ENCODE measurements around the gene MAD1L1. TPM values are rescaled to one million over a fixed set of nuclear protein-coding genes. Genes with fewer than 3 reads are reported as not detected.

MAD1L1 gene
- total RNA-seq, 4 donors from 2014 or later, result 22.3 to 56.6 (median 35.0) TPM

DNA sequence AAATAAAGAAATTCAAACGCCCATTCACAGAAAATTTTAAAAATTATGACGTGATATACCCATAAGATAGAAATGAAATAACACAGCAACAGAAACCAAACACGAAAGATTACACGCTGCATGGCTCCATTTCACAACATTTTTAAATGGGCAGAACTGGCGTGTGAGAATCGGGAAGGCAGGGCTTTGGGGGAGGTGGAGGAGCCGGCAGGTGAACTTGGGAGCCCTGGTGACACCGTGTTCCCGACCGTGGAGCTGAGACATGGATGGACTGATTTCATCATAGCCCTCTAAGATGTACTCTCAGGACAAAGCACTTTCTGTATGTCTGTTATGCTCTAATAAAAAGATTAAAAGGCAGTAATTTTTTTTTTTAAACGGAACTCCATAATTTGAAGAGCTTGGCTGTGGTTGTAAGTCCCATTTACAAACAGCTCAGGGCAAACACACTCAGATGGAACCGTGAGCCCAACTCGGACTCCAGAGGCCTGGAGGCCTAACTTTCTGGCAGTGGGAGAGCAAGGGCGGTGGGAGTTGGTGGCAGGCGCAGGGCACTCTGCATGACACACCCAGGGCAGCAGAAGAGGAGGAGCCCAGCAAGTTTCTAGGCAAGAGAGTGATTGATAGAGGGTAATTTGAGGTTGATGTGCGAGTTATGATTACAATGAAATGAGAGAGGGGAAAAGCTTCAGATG, 203.4 kb downstream of the MAD1L1 start:
- no peak for ATAC-seq
- no peaks in the 10 kb centered on the region for H3K27me3 ChIP-seq
- H3K4me3 ChIP-seq, result no peak overlapping the region
- TF ChIP-seq POLR2AphosphoS5 (IDR thresholded peaks at IDR 0.05), result no peak
- TF ChIP-seq, protein P1, sequence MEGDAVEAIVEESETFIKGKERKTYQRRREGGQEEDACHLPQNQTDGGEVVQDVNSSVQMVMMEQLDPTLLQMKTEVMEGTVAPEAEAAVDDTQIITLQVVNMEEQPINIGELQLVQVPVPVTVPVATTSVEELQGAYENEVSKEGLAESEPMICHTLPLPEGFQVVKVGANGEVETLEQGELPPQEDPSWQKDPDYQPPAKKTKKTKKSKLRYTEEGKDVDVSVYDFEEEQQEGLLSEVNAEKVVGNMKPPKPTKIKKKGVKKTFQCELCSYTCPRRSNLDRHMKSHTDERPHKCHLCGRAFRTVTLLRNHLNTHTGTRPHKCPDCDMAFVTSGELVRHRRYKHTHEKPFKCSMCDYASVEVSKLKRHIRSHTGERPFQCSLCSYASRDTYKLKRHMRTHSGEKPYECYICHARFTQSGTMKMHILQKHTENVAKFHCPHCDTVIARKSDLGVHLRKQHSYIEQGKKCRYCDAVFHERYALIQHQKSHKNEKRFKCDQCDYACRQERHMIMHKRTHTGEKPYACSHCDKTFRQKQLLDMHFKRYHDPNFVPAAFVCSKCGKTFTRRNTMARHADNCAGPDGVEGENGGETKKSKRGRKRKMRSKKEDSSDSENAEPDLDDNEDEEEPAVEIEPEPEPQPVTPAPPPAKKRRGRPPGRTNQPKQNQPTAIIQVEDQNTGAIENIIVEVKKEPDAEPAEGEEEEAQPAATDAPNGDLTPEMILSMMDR (IDR thresholded peaks at IDR 0.05), result no peak
- no peak for TF ChIP-seq POLR2A (IDR thresholded peaks at IDR 0.05)
- TF ChIP-seq EP300 (IDR thresholded peaks at IDR 0.05), result no peak
- 91 to 92% methylated on average over 11 to 16 of the region's 16 CpGs for WGBS, 2 donors (ENCODE audit: low coverage in 1 of 2)
- H3K27ac ChIP-seq, result no peak overlapping the region
- peaks cover 0 to 33% (median 0%) of the 10 kb centered on the region in 3 donors for H3K9me3 ChIP-seq
- H3K4me1 ChIP-seq, result peaks cover 0 to 9% (median 0%) of the 10 kb centered on the region in 3 donors
- no peaks in the 10 kb centered on the region for H3K36me3 ChIP-seq

DNA sequence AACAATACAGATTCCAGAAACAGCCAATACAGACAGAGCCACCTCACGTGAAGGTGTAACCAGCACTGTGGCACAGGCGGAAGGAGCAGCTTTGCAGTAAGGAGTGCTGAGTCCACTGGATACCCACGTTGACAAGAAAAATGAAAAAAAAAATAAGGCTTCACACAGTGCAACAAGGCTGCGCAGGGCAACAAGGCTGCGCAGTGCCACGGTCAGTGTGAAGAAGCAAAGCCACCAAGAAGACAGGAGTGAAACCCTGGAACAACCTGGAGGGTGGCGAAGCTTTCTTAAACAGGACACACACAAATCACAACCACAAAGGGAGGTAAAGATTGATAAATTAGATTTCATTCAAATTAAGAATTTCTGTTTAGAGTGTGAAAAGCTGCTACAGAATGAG, 204.0 kb downstream of the MAD1L1 start:
- H3K27ac ChIP-seq, result no peak overlapping the region
- TF ChIP-seq POLR2AphosphoS5 (IDR thresholded peaks at IDR 0.05) (no peak), POLR2A (IDR thresholded peaks at IDR 0.05) (no peak), EP300 (IDR thresholded peaks at IDR 0.05) (no peak)
- TF ChIP-seq, protein P1 (IDR thresholded peaks at IDR 0.05), result no peak
- no peak overlapping the region for H3K4me3 ChIP-seq
- 96 to 100% methylated on average over 2 to 7 of the region's 7 CpGs for WGBS, 2 donors (ENCODE audit: low coverage in 1 of 2)
- H3K27me3 ChIP-seq, result no peaks in the 10 kb centered on the region
- peaks cover 0 to 9% (median 0%) of the 10 kb centered on the region in 3 donors for H3K4me1 ChIP-seq
- H3K36me3 ChIP-seq, result no peaks in the 10 kb centered on the region
- no peak for ATAC-seq
- peaks cover 0 to 39% (median 0%) of the 10 kb centered on the region in 3 donors for H3K9me3 ChIP-seq

DNA sequence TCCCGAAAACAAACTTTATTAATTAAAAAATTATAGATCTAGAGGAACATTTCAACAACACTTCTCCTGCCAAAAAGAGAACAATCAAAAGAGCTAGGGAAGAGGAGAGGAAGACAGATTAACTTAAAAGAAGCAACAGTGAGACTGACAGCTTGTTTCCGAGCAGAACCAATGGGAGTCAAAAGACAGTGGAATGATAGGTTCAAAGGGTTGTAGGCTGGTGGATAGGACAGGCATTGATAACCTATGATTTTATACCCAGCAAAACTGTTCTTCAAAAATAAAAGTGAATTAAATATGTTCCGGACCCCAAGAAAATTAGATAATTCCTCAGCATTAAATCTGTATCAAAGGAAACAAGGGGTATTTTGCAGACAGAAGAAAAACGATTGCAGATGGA, 207.6 kb downstream of the MAD1L1 start:
- peaks cover 0 to 4% (median 3%) of the 10 kb centered on the region in 3 donors for H3K4me1 ChIP-seq
- H3K4me3 ChIP-seq, result no peak overlapping the region
- no peak overlapping the region for H3K27ac ChIP-seq
- TF ChIP-seq, protein P1 (IDR thresholded peaks at IDR 0.05), result no peak
- TF ChIP-seq EP300 (IDR thresholded peaks at IDR 0.05), result no peak
- TF ChIP-seq POLR2AphosphoS5 (IDR thresholded peaks at IDR 0.05), result no peak
- TF ChIP-seq POLR2A (IDR thresholded peaks at IDR 0.05), result no peak
- no peaks in the 10 kb centered on the region for H3K27me3 ChIP-seq
- ATAC-seq, result no peak
- peaks cover 0 to 39% (median 0%) of the 10 kb centered on the region in 3 donors for H3K9me3 ChIP-seq
- 96% methylated on average over 4 of the region's 4 CpGs for WGBS, 2 donors (ENCODE audit: low coverage in 1 of 2)
- H3K36me3 ChIP-seq, result no peaks in the 10 kb centered on the region

DNA sequence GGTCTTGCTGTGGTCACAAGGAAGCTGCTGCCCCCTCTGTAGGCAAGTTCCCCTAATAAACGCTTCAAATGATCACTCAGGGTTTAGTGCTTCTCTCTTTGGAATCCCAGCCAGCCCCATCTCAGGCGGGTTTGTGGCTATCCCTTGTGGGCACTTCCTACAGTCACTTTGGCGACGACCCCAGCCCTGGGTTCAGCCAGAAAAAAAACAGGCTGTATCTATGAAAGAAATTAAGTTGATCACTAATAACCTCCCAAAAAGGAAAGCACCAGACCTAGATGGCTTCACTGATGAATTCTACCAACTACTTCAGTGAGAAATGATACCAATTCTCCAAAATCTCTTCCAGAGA, 208.2 kb downstream of the MAD1L1 start:
- 92 to 100% methylated on average over 2 to 4 of the region's 4 CpGs for WGBS, 2 donors (ENCODE audit: low coverage in 1 of 2)

More for the DNA sequence above, 208.2 kb downstream of the MAD1L1 start:
- ATAC-seq, result no peak
- Histone ChIP-seq H3K27ac (no peak overlapping the region), H3K36me3 (no peaks in the 10 kb centered on the region), H3K27me3 (no peaks in the 10 kb centered on the region), H3K9me3 (peaks cover 0 to 39% (median 0%) of the 10 kb centered on the region in 3 donors), H3K4me3 (no peak overlapping the region), H3K4me1 (peaks cover 0 to 10% (median 6%) of the 10 kb centered on the region in 3 donors)
- TF ChIP-seq, protein P1 (IDR thresholded peaks at IDR 0.05), result no peak
- TF ChIP-seq POLR2AphosphoS5 (IDR thresholded peaks at IDR 0.05), result no peak
